Esophagus squamous epithelium (tissue), 4 donors: ENCODE measurements around the gene PRUNE2.

Source experiments
- POLR2A ChIP-seq, 4 donors: fragments of 450-650 bp; IDR thresholded peaks; one replicate each; pipeline ENCODE4 v1.6.1; 2017; ENCODE audit warnings: antibody characterized with exemption in 4 of 4, mild to moderate bottlenecking in 4 of 4, moderate library complexity in 3 of 4
- TF ChIP-seq, protein P1 (sequence below), 6 experiments: fragments of 450-650 bp in 4 of 6; fragments of 200-600 bp in 2 of 6; sonication (generic) in 2 of 6; IDR thresholded peaks; one replicate each; pipeline ENCODE4 v1.5.1; 2016 to 2019; ENCODE audit warnings: antibody characterized with exemption in 6 of 6, mild to moderate bottlenecking in 4 of 6, moderate library complexity in 4 of 6

DNA sequence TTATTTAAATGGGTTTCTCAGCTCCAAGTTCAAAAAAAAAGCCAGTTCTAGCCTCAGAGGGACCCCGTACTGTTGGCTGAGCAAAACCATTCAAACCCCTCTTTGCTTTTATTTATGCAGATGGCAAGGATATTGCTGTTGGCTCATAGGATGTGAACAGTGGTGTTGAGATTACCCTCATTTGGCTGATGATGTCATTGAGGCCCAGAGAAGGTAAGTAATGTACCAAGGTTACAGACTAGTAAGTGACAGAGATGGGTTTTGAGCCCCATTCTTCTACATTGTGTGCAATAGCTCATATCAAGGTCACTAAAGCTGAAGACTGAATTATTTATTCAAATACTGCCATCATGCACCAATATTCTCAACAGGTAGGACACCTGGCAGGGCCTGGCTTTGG is 263.8 kb downstream of the PRUNE2 start:
- TF ChIP-seq, protein P1, sequence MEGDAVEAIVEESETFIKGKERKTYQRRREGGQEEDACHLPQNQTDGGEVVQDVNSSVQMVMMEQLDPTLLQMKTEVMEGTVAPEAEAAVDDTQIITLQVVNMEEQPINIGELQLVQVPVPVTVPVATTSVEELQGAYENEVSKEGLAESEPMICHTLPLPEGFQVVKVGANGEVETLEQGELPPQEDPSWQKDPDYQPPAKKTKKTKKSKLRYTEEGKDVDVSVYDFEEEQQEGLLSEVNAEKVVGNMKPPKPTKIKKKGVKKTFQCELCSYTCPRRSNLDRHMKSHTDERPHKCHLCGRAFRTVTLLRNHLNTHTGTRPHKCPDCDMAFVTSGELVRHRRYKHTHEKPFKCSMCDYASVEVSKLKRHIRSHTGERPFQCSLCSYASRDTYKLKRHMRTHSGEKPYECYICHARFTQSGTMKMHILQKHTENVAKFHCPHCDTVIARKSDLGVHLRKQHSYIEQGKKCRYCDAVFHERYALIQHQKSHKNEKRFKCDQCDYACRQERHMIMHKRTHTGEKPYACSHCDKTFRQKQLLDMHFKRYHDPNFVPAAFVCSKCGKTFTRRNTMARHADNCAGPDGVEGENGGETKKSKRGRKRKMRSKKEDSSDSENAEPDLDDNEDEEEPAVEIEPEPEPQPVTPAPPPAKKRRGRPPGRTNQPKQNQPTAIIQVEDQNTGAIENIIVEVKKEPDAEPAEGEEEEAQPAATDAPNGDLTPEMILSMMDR (IDR thresholded peaks at IDR 0.05), result no peak
- TF ChIP-seq POLR2A (IDR thresholded peaks at IDR 0.05), result no peak
